Cardiac muscle cell (in vitro differentiated cells and primary cell): ENCODE data around the gene NAA15. TPM values are rescaled to one million over a fixed set of nuclear protein-coding genes. Genes with fewer than 3 reads are reported as not detected.

ENCODE experiments used
- DNase-seq, 2 donors: peaks; one replicate each; pipeline versions ENCODE4 v3.0.0 to v3.0.0-alpha.2; 2010 to 2017; ENCODE audit warnings: low read depth in 1 of 2, low spot score in 1 of 2
- H3K27ac ChIP-seq: fragments of 200-600 bp; sonication (generic); 2 replicates; pipeline ENCODE4 v1.5.1; 2016
- H3K27me3 ChIP-seq: fragments of 200-600 bp; sonication (generic); 2 replicates; pipeline ENCODE4 v1.6.0; 2016; ENCODE audit warnings: control low read depth
- H3K36me3 ChIP-seq: fragments of 200-600 bp; sonication (generic); 2 replicates; pipeline ENCODE4 v1.5.1; 2016; ENCODE audit warnings: control low read depth
- H3K4me1 ChIP-seq: fragments of 200-600 bp; sonication (generic); 2 replicates; pipeline ENCODE4 v1.8.1; 2017; ENCODE audit warnings: low read depth, mild to moderate bottlenecking, mixed run types
- H3K4me3 ChIP-seq: fragments of 200-600 bp; sonication (generic); 2 replicates; pipeline ENCODE4 v1.5.1; 2016; ENCODE audit warnings: mild to moderate bottlenecking
- H3K9me3 ChIP-seq: fragments of 200-600 bp; sonication (generic); 2 replicates; pipeline ENCODE4 v1.5.1; 2017; ENCODE audit warnings: low read depth, mild to moderate bottlenecking, control low read depth
- CTCF ChIP-seq: IDR thresholded peaks from 2 replicates; pipeline ENCODE4 v1.5.1; 2012; ENCODE audit warnings: low read depth, mild to moderate bottlenecking, low read length
- polyA plus RNA-seq: library from polyadenylated mRNA; unstranded; fragments of >200 nt; fragmentation: Nextera tagmentation; extraction: Ambion mirVana; gene quantifications from 2 replicates; pipeline ENCODE4 v1.2.1, GENCODE V29; 2016
- total RNA-seq: library from RNA; depleted of rRNA; stranded (reverse); fragments of >200 nt; gene quantifications from 2 replicates; pipeline ENCODE4 v1.2.3, GENCODE V29; 2016

Gene NAA15
- total and polyA plus RNA-seq, 2 experiments from 2014 or later, result 16.4 to 24.0 TPM

GRCh38 chr4:139266208-139266582 lies 35.1 kb upstream of the NAA15 start:
- Histone ChIP-seq H3K36me3 (no peaks in the 10 kb centered on the region), H3K4me1 (no peaks in the 10 kb centered on the region), H3K27ac (no peak overlapping the region), H3K9me3 (no peaks in the 10 kb centered on the region), H3K27me3 (no peaks in the 10 kb centered on the region), H3K4me3 (no peak overlapping the region)
- DNase-seq, result no peak
- no peak for TF ChIP-seq CTCF

GRCh38 chr4:139266583-139267257 lies 34.6 kb upstream of the NAA15 start:
- no peak overlapping the region for H3K4me3 ChIP-seq
- DNase-seq, result peak; percentile 62 to 71
- no peaks in the 10 kb centered on the region for H3K36me3 ChIP-seq
- TF ChIP-seq CTCF, result no peak
- no peak overlapping the region for H3K27ac ChIP-seq
- H3K27me3 ChIP-seq, result no peaks in the 10 kb centered on the region
- H3K4me1 ChIP-seq, result no peaks in the 10 kb centered on the region
- no peaks in the 10 kb centered on the region for H3K9me3 ChIP-seq

- TF ChIP-seq CTCF, result no peak
Observed at GRCh38 chr4:139267301-139267700, 34.0 kb upstream of the NAA15 start.

GRCh38 chr4:139273835-139274234 lies 27.5 kb upstream of the NAA15 start:
- Histone ChIP-seq H3K4me3 (no peak overlapping the region), H3K27ac (no peak overlapping the region), H3K36me3 (no peaks in the 10 kb centered on the region), H3K27me3 (peaks cover 34% of the 10 kb centered on the region), H3K9me3 (no peaks in the 10 kb centered on the region), H3K4me1 (no peaks in the 10 kb centered on the region)
- no peak for DNase-seq
- TF ChIP-seq CTCF, result no peak

More at GRCh38 chr4:139267301-139267700, 34.0 kb upstream of the NAA15 start:
- no peak overlapping the region for H3K27ac ChIP-seq
- H3K36me3 ChIP-seq, result no peaks in the 10 kb centered on the region
- no peaks in the 10 kb centered on the region for H3K4me1 ChIP-seq
- H3K4me3 ChIP-seq, result no peak overlapping the region
- no peak for DNase-seq
- H3K9me3 ChIP-seq, result no peaks in the 10 kb centered on the region
- no peaks in the 10 kb centered on the region for H3K27me3 ChIP-seq

GRCh38 chr4:139274790-139275189 lies 26.5 kb upstream of the NAA15 start:
- no peak for TF ChIP-seq CTCF
- DNase-seq, result no peak
- no peaks in the 10 kb centered on the region for H3K9me3 ChIP-seq
- H3K27ac ChIP-seq, result no peak overlapping the region
- no peak overlapping the region for H3K4me3 ChIP-seq
- H3K27me3 ChIP-seq, result peaks cover 44% of the 10 kb centered on the region
- H3K4me1 ChIP-seq, result no peaks in the 10 kb centered on the region
- H3K36me3 ChIP-seq, result no peaks in the 10 kb centered on the region

- Histone ChIP-seq H3K27ac (no peak overlapping the region), H3K9me3 (no peaks in the 10 kb centered on the region), H3K36me3 (no peaks in the 10 kb centered on the region), H3K4me1 (no peaks in the 10 kb centered on the region), H3K4me3 (no peak overlapping the region), H3K27me3 (peaks cover 49% of the 10 kb centered on the region)
- DNase-seq, result no peak
- TF ChIP-seq CTCF, result no peak
Observed at GRCh38 chr4:139275281-139275735, 26.0 kb upstream of the NAA15 start.
